HEK293 (cell line): ENCODE results near the gene CAD.

Experiments
- CTCF ChIP-seq: fragments of 450-650 bp; formaldehyde crosslinking; IDR thresholded peaks from 2 replicates; pipeline ENCODE4 v1.5.1; 2016; ENCODE audit warnings: missing biosample characterization, missing genetic modification characterization
- EGR2 ChIP-seq: fragments of 450-650 bp; formaldehyde crosslinking; IDR thresholded peaks from 2 replicates; pipeline ENCODE4 v1.5.1; 2016; ENCODE audit warnings: low read depth, missing biosample characterization, missing genetic modification characterization
- ZNF121 ChIP-seq: fragments of 450-650 bp; formaldehyde crosslinking; IDR thresholded peaks from 2 replicates; pipeline ENCODE4 v1.5.1; 2016; ENCODE audit warnings: missing biosample characterization, missing genetic modification characterization
- ZNF473 ChIP-seq: fragments of 450-650 bp; formaldehyde crosslinking; IDR thresholded peaks from 2 replicates; pipeline ENCODE4 v1.5.1; 2017; ENCODE audit warnings: missing biosample characterization, missing genetic modification characterization

GRCh38 chr2:27206346-27206745, 10.8 kb upstream of the CAD start:
- TF ChIP-seq CTCF (tag by site-specific recombination) (no peak), EGR2 (tag by site-specific recombination) (no peak), ZNF473 (tag by site-specific recombination) (no peak), ZNF121 (tag by site-specific recombination) (no peak)
